GM19351 (cell line): ENCODE data around the gene CACNA1C.

ENCODE experiments used
- ATAC-seq: cut with Tn5 transposase; IDR thresholded peaks from one replicate; pipeline ENCODE4 v1.9.1; 2021; ENCODE audit warnings: mild to moderate bottlenecking, moderate library complexity; ENCODE audit not compliant: unreplicated experiment

Gene CACNA1C

GRCh38 chr12:2052826-2053678, at the start of gene CACNA1C:
Gene CACNA1C, plus strand, starts transcription at chr12:2052987. Its CDS starts 576 bp downstream, at chr12:2053563.
- no peak for ATAC-seq

GRCh38 chr12:2003676-2004112, 49.1 kb upstream of the CACNA1C start:
- ATAC-seq: peak; percentile 20

GRCh38 chr12:2004113-2004929, 48.5 kb upstream of the CACNA1C start, which contains the start of gene DCP1B:
Gene DCP1B, minus strand, starts transcription at chr12:2004457. Its CDS starts 26 bp downstream, at chr12:2004431.
- ATAC-seq: peak; percentile 99

GRCh38 chr12:2008677-2009076, 44.1 kb upstream of the CACNA1C start:
- no peak for ATAC-seq

GRCh38 chr12:2009623-2010022, 43.2 kb upstream of the CACNA1C start:
- ATAC-seq: no peak

- no peak for ATAC-seq
Observed at GRCh38 chr12:2011643-2012607, 40.9 kb upstream of the CACNA1C start.

GRCh38 chr12:2013086-2013485, 39.7 kb upstream of the CACNA1C start:
- ATAC-seq: no peak

- no peak for ATAC-seq
Observed at GRCh38 chr12:2013527-2014223, 39.1 kb upstream of the CACNA1C start.

GRCh38 chr12:2014231-2014630, 38.6 kb upstream of the CACNA1C start:
- ATAC-seq: no peak

GRCh38 chr12:2016862-2017545, 35.8 kb upstream of the CACNA1C start:
- ATAC-seq: no peak

GRCh38 chr12:2017546-2018337, 35.0 kb upstream of the CACNA1C start:
- ATAC-seq: no peak

GRCh38 chr12:2018391-2018790, 34.4 kb upstream of the CACNA1C start:
- ATAC-seq: no peak

GRCh38 chr12:2019126-2019525, 33.7 kb upstream of the CACNA1C start:
- ATAC-seq: no peak

- ATAC-seq: no peak
Observed at GRCh38 chr12:2020511-2020910, 32.3 kb upstream of the CACNA1C start.

- no peak for ATAC-seq
Observed at GRCh38 chr12:2023365-2023764, 29.4 kb upstream of the CACNA1C start.

- ATAC-seq: no peak
Observed at GRCh38 chr12:2027351-2027750, 25.4 kb upstream of the CACNA1C start.

- no peak for ATAC-seq
Observed at GRCh38 chr12:2029851-2030250, 22.9 kb upstream of the CACNA1C start.

GRCh38 chr12:2032506-2032905, 20.3 kb upstream of the CACNA1C start:
- ATAC-seq: no peak
